Glutamatergic neuron (in vitro differentiated cells): ENCODE data around the gene BPHL. TPM values are rescaled to one million over a fixed set of nuclear protein-coding genes. Genes with fewer than 3 reads are reported as not detected.
A peak's percentile ranks its signal among the peaks of the same experiment; 100 is the strongest.
"Not testable (repeated sequence)": the region's sequence is repeated elsewhere in the genome, so short reads cannot be mapped to it uniquely, and the experiment has no call there.

ENCODE experiments used
- DNase-seq: peaks from one replicate; pipeline ENCODE4 v3.0.0; 2022
- H3K27ac Mint-ChIP-seq: one replicate; pipeline ENCODE4 v1.8.0; 2020; ENCODE audit warnings: mild to moderate bottlenecking, mixed read lengths, inconsistent platforms; ENCODE audit not compliant: unreplicated experiment
- H3K27me3 Mint-ChIP-seq: one replicate; pipeline ENCODE4 v1.8.0; 2020; ENCODE audit warnings: mild to moderate bottlenecking, moderate library complexity, mixed read lengths, inconsistent platforms; ENCODE audit not compliant: unreplicated experiment
- H3K36me3 Mint-ChIP-seq: one replicate; pipeline ENCODE4 v1.8.0; 2020; ENCODE audit warnings: mild to moderate bottlenecking, mixed read lengths, inconsistent platforms; ENCODE audit not compliant: unreplicated experiment
- H3K4me1 Mint-ChIP-seq: one replicate; pipeline ENCODE4 v1.8.0; 2020; ENCODE audit warnings: mild to moderate bottlenecking, low read depth, mixed read lengths, inconsistent platforms; ENCODE audit not compliant: unreplicated experiment
- H3K4me3 Mint-ChIP-seq: one replicate; pipeline ENCODE4 v1.8.0; 2020; ENCODE audit warnings: mild to moderate bottlenecking, mixed read lengths, inconsistent platforms; ENCODE audit not compliant: unreplicated experiment
- H3K9me3 Mint-ChIP-seq: one replicate; pipeline ENCODE4 v1.8.0; 2020; ENCODE audit warnings: mild to moderate bottlenecking, moderate library complexity, mixed read lengths, inconsistent platforms; ENCODE audit not compliant: unreplicated experiment
- total RNA-seq: library from RNA; stranded (reverse); fragmentation: NEBNext Ultra II Directional; extraction: Animal tissue kit (Norgen Biotek cat#: 25700); gene quantifications from one replicate; pipeline ENCODE4 v1.2.1, GENCODE V29; 2021; ENCODE audit not compliant: unreplicated experiment
- TF ChIP-seq, protein P1 (sequence below): fragments of 200-600 bp; sonication (generic); IDR thresholded peaks from one replicate; pipeline ENCODE4 v1.5.0; 2021; ENCODE audit not compliant: partially characterized antibody, unreplicated experiment

BPHL gene
- total RNA-seq, 1 donor from 2014 or later = 72.1 TPM

- TF ChIP-seq, protein P1, sequence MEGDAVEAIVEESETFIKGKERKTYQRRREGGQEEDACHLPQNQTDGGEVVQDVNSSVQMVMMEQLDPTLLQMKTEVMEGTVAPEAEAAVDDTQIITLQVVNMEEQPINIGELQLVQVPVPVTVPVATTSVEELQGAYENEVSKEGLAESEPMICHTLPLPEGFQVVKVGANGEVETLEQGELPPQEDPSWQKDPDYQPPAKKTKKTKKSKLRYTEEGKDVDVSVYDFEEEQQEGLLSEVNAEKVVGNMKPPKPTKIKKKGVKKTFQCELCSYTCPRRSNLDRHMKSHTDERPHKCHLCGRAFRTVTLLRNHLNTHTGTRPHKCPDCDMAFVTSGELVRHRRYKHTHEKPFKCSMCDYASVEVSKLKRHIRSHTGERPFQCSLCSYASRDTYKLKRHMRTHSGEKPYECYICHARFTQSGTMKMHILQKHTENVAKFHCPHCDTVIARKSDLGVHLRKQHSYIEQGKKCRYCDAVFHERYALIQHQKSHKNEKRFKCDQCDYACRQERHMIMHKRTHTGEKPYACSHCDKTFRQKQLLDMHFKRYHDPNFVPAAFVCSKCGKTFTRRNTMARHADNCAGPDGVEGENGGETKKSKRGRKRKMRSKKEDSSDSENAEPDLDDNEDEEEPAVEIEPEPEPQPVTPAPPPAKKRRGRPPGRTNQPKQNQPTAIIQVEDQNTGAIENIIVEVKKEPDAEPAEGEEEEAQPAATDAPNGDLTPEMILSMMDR = no peak
- Mint-ChIP-seq H3K4me1 (peaks cover 12% of the 10 kb centered on the region), H3K27me3 (peaks cover 13% of the 10 kb centered on the region), H3K4me3 (no peak overlapping the region), H3K9me3 (peaks cover 16% of the 10 kb centered on the region), H3K36me3 (peaks cover 23% of the 10 kb centered on the region), H3K27ac (peak overlapping the region; percentile 13)
- no peak for DNase-seq
These were observed 33.2 kb downstream of the BPHL start for GRCh38 chr6:3151691-3152090.

GRCh38 chr6:3152689-3153088 lies 34.2 kb downstream of the BPHL start:
- H3K27me3 Mint-ChIP-seq = peaks cover 12% of the 10 kb centered on the region
- H3K27ac Mint-ChIP-seq = no peak overlapping the region
- no peak for DNase-seq
- peaks cover 12% of the 10 kb centered on the region for H3K4me1 Mint-ChIP-seq
- peaks cover 19% of the 10 kb centered on the region for H3K36me3 Mint-ChIP-seq
- peaks cover 15% of the 10 kb centered on the region for H3K9me3 Mint-ChIP-seq
- no peak overlapping the region for H3K4me3 Mint-ChIP-seq
- TF ChIP-seq, protein P1 = no peak

- Mint-ChIP-seq H3K27me3 (peaks cover 15% of the 10 kb centered on the region), H3K27ac (peak overlapping the region; percentile 76), H3K36me3 (peaks cover 19% of the 10 kb centered on the region), H3K4me1 (peaks cover 23% of the 10 kb centered on the region), H3K9me3 (peaks cover 19% of the 10 kb centered on the region), H3K4me3 (peak overlapping the region; percentile 92)
- DNase-seq = not testable (repeated sequence)
These were observed 36.9 kb downstream of the BPHL start for GRCh38 chr6:3155416-3155815.

GRCh38 chr6:3156184-3157130 lies 37.9 kb downstream of the BPHL start:
- H3K9me3 Mint-ChIP-seq = peaks cover 16% of the 10 kb centered on the region
- peaks cover 23% of the 10 kb centered on the region for H3K4me1 Mint-ChIP-seq
- H3K36me3 Mint-ChIP-seq = peaks cover 19% of the 10 kb centered on the region
- peak overlapping the region; percentile 97 for H3K27ac Mint-ChIP-seq
- peaks cover 15% of the 10 kb centered on the region for H3K27me3 Mint-ChIP-seq
- H3K4me3 Mint-ChIP-seq = peak overlapping the region; percentile 92
- DNase-seq = peak; percentile 52

- peak; percentile 91 for DNase-seq
- Mint-ChIP-seq H3K4me1 (peaks cover 20% of the 10 kb centered on the region), H3K36me3 (peaks cover 14% of the 10 kb centered on the region)
These were observed 38.8 kb downstream of the BPHL start, which contains the start of gene TUBB2A for GRCh38 chr6:3157131-3157933. Gene TUBB2A (minus strand): TSS chr6:3157544. CDS start chr6:3157463, 81 bp downstream.

More at GRCh38 chr6:3157131-3157933, 38.8 kb downstream of the BPHL start, which contains the start of gene TUBB2A:
- Mint-ChIP-seq H3K9me3 (peaks cover 16% of the 10 kb centered on the region), H3K27me3 (peaks cover 15% of the 10 kb centered on the region), H3K27ac (peak within 1 kb of the TSS; percentile 98), H3K4me3 (peak within 1 kb of the TSS; percentile 95)
- TF ChIP-seq, protein P1 = no peak
